NCI-H1105 treated with DMSO at 0.1 percent for 48 hours (cell line): ENCODE measurements around the gene TLR6.
A peak's percentile ranks its signal among the peaks of the same experiment; 100 is the strongest.

Experiments used
- DNase-seq: peaks from one replicate; lab custom pipeline; 2025; lab: John Stamatoyannopoulos, UW

The TLR6 gene

DNA sequence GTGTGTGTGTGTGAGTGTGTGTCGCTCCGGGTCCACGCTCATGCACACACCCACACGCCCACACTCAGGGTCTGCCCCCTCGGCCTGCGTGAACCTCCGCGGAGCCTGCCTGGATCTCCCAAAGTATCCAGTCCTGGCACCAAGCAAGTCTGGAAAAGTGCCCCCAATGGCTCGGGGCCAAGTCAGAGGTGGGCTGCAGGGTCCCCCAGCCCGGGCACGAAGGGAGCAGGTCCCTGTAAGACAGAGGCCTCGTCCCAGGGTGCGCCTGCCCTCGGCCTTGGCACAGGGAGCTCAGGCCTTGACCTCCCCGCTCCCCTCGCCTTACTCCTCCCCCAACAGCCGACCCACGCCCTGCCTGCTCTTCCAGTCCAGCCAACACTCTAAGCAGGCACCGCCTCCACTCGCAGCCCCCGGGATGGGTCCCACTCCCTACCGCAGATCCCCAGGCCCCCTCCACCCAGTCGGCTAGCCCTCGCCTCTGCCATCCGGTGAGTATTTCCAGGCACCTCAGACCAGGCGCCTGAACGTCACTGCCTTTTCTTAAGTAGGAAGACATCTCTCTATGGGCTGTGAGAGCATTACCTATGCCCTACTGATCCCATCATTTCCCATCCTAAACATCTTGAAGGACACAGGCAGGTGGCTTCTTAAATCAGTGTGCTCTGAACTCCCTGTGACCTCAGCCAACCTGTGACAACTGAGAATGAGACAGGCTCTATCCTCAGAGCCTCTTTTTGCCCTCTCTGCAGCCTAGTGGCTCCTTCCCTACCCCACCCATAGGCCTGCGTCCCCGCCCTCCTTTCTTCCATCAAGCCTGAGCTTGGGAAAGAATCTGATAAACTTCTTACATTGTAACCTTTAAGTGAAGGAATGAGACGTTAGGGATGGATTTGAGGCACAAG is 11.7 kb upstream of the TLR6 start:
- no peak for DNase-seq

DNA sequence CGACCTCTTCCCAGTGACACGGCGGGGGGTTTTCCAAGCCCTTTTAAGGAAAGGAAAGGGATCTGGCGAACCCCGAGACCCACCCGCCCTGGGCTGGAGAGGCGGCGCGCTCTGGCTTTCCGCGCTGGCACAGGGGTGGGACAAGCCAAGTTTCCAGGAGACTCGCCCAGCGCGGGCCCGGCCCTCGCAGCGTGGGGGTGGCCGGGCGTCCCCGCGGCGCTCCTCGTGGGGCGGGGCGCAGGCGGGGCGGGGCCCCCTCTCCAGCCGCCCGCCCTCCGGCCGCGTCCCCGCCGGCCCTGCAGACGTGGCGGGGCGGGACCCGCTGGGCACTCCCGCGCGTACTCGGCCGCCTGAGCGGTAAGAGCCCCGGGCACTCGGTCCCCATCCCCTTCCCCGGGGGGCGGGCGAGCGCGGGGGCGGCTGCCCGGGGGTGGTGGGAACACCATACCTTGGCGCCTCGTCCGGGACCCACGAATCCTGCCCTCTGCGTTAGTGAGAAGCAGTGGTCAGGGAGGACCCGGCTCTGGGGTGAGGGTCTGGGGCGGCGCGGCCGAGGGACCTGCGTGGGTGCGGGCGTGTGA is 11.0 kb upstream of the TLR6 start, which contains the start of gene FAM114A1:
Gene FAM114A1 (plus strand): TSS at position 329 of the 581 bp plus-strand sequence. CDS start 10,273 bp downstream, outside the sequence.
- peak; percentile 26 for DNase-seq

DNA sequence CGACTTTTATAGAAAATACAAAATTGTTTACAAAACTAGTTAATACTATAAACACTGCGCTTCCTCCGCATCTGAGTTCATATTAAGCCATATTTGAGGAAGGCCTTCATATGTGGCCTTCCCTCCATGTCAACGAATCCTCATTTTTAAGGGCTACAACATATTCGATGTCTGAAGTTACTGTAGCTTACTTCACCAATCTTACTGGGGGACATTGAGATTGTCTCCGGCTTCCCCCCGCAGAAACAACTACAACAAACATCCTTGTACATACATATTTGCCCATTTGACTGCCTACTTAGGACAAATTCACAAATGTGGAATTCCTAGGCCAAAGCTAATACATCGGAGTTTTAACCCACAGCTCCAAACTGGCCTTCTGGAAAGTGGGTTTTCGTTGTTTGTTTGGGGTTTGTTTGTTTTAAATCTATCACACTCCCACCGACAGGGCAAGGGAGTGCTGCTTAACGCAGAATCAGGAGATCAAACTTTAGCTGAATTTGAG is 10.4 kb upstream of the TLR6 start:
- no peak for DNase-seq

DNA sequence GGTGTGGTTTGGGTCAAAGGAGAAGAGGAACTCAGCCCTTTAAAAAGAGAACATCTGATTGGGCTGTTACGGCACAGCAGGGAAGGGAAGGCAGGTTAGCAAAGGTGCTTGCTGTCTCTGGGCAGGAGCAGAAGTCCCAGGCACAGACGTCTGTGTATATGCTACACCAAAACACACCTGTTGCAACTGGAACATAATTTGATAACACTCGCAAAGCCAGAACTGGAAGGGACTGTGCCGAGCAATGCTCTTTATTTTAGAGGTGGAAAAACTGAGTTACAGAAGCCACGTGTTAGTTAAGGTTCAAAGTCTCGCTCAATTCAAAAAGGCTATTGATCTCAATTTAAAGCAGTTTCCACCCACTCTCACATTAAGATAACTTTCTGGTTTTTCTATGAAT is 8.8 kb upstream of the TLR6 start:
- no peak for DNase-seq

DNA sequence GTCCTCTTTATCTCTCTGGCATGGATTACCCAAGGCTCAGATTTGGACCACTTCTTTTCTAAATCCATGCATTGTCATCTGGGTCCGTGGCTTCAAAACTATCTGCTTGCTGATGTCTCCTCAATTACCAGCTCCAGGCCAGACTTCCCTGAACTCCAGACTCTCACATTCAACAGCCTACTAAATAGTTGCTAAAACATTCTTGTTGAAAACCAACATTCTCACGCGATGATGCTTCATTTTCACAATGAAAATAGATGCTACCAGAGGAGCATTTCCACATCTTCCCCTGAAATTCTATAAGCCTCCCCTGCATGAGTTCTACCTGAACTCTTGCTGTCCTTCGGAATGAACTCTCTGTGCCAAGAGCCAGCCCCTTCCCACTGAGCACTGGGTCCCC is 5.2 kb upstream of the TLR6 start:
- DNase-seq, result no peak

DNA sequence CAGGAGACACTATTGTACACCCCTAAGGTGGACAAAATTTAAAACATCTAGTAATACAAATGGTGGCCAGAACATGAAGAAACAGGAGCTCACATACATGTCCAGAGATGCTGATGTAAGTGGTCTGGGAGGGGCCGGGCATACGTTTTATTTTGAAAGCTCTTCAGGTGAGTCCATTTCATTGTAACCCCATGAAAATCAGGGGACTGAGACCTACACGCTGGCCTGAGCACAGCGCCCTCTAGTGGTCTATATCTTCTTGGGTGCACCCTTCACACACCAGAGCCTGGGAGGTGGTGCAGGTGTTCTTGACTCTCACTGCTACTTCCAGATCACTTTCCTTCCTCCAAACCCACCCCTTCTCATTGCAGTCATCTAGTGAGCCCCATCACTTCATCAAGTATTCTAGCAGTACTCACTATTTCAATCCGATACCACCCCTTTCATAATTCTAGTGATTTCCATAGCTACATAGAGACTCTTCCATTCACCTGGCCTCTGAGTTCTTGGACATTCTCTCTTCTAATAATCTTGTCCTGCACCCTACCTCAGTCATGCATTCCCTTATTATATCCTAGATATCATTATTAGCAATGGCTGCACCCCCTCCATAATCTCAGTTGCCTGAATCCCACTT is 4.3 kb upstream of the TLR6 start:
- no peak for DNase-seq

DNA sequence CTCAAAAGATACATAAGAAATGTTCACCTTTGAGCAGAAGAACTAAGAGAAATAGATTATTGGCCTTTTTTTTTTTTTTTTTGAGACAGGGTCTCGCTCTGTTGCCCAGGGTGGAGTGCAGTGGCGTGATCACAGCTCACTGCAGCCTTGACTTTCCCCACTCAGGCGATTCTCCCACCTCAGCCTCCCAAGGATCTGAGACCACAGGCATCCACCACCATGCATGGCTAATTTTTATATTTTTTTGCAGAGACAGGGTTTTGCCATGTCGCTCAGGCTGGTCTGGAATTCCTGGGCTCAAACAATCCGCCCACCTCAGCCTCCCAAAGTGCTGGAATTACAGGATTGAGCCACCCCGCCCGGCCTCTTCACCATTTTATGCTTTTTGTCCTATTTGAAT is 2.9 kb upstream of the TLR6 start:
- DNase-seq, result no peak

DNA sequence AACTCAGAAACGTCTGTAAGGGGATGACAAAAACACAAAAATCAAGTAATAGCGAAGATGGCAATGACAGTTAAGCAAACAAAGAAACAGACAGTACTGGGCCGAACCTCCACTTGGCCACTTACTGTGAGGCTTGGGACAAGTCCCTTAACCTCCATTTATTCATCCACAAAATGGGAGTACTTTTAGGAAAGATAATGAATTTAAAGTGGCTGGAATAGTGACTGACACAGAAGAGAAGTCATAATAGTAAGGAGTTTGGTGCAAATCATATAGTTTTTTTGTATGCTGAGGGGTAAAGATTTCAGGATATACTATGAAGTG is 1.4 kb upstream of the TLR6 start:
- no peak for DNase-seq

DNA sequence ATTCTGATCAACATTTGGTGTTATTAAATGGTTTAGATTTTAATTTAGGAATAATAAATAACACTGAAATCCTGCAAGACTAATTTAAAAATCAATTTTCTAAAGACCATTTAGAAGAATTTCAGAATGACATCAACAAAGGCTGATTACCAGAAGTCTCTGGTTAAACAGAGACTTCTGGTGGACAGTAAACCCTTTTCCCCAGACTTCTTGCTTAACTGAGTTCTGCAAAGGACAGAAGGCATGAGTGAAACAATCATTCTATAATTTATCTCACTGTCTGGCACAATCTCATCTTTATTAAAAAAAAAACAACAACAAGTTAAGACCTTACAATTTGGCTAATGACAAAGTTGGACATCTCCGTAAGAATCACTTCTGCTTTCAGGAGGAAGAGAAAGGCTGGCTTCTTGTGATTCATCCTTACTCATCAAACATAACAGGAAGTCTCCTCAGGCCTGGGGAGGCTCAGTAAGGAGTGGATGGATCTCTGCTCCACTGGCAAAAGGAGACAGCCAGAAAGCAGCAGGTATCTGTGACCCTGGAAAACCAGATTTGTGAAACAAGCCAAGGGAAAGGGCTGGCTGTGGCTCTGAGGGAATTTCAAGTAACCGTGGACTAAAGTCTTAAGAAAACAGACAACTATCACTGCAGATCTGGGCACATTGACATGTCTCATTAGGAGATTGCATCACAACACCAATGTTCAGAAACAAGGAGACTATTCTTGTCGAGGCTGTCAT is 908 bp upstream of the TLR6 start:
- DNase-seq, result no peak

DNA sequence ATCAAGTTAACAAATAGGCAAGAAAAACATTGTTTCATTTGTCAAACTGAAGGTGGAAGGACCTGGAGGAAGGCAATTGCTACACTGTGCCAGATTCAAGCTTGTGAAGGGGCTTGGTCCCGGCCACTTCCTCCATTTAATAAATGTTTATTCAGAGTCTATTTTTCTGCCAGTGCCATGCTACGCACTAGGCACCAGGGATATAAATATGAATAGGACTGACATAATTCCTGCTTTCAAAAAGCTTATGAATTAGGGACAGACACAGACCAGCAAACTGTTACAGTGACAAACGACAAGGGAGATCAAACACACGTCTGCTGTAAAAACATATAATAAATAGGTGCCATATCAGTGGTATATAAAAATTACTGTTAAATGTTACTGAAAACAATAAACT is 571 bp downstream of the TLR6 start:
- no peak for DNase-seq

DNA sequence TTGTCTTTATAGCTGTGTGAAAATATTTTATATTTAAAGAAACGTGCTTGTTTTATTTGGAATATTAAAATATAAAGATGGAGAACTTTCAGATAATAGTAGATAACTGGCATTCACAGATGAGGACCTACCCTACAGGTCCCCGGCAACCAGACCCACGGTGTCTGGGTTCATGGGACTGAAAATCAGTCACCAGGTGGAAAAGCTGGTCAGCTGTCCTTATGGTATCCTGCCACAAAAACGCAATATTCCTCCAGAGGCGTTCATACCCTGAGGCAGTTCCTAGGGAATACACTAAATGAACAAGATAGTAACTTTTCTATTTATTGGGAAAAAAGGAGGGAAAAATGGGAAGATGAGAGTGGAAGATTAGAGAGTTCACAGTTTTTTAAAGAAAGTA is 1.2 kb downstream of the TLR6 start:
- no peak for DNase-seq

DNA sequence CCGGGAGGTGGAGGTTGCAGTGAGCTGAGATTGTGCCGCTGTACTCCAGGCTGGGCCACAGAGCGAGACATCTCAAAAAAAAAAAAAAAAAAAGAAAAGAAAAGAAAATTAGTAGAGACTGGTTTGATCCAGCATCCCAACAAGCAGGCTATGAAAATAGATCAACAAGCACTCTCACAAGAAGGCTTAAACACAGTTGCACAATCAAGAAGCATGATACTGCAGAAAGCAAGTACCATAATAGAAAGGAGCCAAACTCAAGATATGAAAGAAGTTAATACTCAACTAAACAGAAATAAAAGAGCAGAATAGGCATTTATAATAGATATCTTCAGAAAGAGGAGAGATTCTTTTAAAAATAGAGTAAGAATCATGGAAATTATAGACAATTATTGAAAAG is 10.6 kb downstream of the TLR6 start:
- no peak for DNase-seq

DNA sequence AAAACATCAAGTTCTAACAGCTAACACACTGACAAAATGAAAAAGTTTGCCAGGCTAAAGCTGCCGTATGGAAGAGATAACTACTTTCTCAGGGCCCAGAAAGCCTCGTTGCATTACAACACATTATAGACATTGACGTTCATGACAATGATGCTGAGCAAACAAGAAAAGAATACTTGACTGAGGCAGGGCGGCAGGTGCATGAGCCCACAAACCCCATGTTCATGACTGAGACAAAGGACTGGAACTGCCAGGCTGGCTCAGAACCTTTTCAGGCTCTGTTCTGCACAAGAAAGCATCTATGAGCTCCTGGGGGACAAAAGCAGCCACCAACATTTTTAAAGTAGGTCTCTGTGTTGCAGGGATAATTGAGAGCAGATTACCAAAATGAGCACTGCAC is 13.6 kb downstream of the TLR6 start:
- peak; percentile 40 for DNase-seq

DNA sequence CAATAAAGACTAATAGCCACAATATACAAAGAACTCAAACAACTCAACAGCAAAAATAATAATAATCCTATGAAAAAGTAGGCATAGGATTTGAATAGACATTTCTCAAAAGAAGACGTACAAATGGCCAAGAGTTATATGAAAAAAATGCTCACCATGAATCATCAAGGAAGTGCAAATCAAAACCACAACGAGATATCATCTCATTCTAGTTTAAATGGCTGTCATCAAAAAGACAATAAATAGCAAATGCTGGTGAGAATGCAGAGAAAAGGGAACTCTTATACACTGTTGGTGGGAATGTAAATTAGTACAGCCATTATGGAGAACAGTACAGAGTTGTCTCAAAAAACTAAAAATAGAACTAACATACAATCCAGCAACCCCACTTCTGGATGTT is 18.8 kb downstream of the TLR6 start:
- DNase-seq, result no peak

DNA sequence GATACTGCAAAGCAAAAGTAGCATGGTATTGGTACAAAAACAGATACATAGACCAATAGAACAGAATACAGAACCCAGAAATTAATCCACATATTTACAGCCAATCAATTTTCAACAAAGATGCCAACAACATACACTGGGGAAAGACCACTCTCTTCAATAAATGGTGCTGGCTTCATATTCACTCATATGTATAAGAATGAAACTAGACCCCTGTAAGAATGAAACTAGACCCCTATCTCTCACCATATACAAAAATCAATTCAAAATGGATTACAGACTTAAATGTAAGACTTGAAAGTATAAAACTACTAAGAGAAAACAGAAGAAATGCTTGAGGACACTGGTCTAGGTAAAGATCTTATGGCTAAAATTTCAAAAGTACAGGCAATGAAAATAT is 19.3 kb downstream of the TLR6 start:
- DNase-seq, result no peak

DNA sequence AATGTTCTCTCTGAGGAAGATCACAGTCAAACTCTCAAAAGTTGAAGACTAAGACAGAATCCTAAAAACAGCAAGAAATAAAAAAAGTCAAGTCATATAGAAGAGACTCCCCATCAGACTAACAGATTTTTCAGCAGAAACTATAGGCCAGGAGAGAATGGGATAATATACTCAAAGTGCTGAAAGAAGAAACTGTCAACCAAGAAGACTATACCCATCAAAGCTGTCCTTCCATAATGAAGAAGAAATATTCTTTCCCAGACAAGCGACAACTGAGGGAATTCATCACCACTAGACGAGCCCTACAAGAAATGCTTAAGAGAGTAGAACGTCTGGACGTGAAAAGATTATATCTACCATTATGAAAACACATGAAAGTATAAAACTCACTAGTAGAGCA is 22.0 kb downstream of the TLR6 start:
- no peak for DNase-seq

DNA sequence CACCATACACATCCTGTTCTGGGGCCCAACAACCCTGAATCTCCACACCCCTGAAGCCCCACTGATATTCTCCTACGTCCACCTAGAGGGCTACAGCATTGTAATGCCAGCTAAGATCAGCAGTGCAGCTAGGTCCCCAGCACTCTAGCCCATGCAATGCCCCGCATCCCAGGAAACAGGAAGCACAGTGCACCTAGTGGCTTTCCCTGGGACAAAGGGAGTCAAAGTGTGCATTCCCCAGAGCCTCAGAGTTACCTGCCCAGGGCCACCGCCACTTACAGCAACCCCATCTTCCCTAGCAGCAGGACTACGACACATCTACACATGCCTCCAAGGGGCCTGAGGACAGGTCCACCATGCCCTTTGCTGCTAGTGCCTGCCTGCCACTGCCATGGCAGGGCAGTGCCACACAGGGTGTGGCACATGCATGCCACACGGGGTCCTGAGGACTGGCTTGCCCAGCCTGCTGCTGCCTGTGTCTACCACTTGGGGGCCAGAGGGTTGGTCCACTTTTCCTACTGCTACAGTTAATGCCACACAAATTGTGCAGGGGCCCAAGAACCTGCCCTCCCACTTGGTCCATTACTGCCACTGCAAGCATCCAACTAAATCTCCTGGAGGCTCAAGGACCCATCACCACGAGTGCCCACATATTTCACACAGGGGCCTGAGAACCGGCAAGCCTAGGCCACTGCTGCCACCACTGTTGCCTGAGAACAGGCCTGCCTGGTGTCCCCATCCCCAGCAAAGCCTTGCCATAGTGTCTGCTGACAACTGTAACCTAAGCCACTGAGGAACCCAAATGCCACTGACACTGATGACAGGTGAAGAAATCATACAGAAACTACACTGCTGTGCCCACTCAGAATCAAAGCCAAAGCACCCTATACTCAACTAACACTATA is 23.7 kb downstream of the TLR6 start:
- no peak for DNase-seq

DNA sequence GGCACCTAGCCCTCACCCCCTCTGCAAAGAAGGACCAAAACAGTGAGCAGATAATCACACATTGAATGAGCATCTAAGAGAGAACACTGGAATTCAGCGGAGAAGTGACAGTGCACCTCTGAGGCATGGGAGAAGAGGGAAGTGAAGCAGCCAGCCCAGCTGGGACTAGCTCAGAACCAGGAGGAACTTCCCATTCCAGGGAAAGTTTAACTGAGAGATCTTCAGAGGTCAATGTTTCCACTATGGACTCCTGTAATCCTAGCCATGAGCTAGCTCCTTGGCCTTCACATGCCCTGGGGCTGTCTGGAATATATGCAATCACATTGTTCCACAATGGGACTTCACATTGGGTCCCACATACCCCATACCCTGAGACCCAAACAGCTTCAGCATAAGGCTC is 24.4 kb downstream of the TLR6 start:
- no peak for DNase-seq

DNA sequence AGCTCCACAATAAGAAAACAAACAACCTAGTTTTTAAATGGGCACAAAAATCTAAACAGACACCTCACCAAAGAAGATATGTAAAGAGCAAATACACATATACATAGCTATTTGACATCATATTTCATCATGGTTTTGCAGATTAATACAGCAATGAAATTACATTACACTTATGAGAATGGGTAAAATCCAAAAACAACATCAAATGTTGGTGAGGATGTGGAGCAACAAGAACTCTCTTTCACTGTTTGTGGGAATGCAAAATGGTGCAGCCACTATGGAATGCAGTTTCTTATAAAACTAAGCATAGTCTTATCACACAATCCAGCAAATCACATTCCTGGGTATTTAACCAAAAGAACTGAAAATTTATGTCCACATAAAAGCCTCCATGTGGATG is 25.0 kb downstream of the TLR6 start:
- DNase-seq, result no peak

DNA sequence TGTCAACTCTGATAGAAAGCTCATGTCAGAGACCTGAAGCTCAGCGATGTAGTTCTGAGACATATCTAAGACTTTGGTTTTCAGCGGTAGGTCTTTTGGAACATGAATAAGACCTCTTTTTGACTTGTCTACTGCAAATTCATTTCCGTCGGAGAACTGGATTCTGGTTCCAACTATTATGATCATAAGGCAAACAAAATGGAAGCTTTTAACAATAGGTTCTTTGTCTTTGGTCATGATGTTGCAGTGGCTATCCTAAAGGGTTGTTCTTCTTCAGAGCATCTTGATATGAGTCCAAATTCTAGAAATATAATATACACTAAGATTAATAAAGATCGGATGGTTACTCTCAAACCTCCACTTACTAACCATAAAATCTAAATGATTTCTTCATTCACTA is 27.4 kb downstream of the TLR6 start:
- DNase-seq, result no peak

DNA sequence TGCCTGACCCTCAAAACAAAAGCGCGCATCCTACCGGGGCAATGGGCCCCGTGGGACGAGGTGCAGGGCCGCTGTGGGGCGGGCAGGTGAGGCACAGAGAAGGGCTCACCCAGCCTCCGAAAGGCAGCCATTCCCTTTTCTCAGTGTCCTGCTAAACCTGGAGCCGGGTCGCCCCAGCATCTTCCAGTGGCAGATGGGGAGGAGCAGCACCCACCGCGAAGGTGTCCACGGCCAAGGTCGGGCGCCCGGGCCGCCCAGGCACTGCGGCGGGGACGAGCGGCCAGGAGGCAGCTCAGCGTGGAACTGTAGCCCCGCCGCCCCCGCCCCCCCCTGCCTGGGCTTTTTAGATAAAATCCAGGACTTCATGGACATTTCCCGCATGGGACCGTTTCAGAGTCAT is 32.9 kb downstream of the TLR6 start:
- no peak for DNase-seq
